ENCODE data around the gene KIAA1755.
"Not testable (repeated sequence)": the region's sequence is repeated elsewhere in the genome, so short reads cannot be mapped to it uniquely, and the experiment has no call there.

Gene KIAA1755

GRCh38 chr20:38249536-38250310 lies 10.8 kb downstream of the KIAA1755 start:
- Histone ChIP-seq H4K20me1 (ENCODE audit: insufficient read depth, low read length, poor library complexity, severe bottlenecking) (no peaks in the 10 kb centered on the region), H2AFZ (ENCODE audit: low read length) (no peak overlapping the region), H3K4me1 (ENCODE audit: insufficient read depth, low read length, poor library complexity, severe bottlenecking) (no peaks in the 10 kb centered on the region), H3K9ac (ENCODE audit: low read depth, low read length, poor library complexity, severe bottlenecking) (no peak overlapping the region), H3F3A (ENCODE audit: low read depth) (no peaks in the 10 kb centered on the region), H3K9me2 (replicated peaks; ENCODE audit: low read depth, low read length) (no peaks in the 10 kb centered on the region), H3K9me3 (ENCODE audit: insufficient read depth, low read depth, low read length) (peaks cover 6% of the 10 kb centered on the region; the same call in 1 of the 2 replicates), H3K79me2 (ENCODE audit: insufficient read depth, low read length) (no peaks in the 10 kb centered on the region), H3K4me3 (ENCODE audit: low read length, poor library complexity, severe bottlenecking) (no peak overlapping the region), H3K4me2 (ENCODE audit: low read depth, low read length, poor library complexity, severe bottlenecking) (no peak overlapping the region), H3K36me3 (ENCODE audit: insufficient read depth, low read length) (no peaks in the 10 kb centered on the region), H3K27me3 (ENCODE audit: insufficient read depth, low read length, poor library complexity, severe bottlenecking) (no peaks in the 10 kb centered on the region)
- TF ChIP-seq EZH2phosphoT487 (IDR thresholded peaks at IDR 0.05; ENCODE audit: borderline replicate concordance) (no peak), CTCF (conservative IDR thresholded peaks at IDR 0.05; ENCODE audit: low read length) (no peak)

DNA sequence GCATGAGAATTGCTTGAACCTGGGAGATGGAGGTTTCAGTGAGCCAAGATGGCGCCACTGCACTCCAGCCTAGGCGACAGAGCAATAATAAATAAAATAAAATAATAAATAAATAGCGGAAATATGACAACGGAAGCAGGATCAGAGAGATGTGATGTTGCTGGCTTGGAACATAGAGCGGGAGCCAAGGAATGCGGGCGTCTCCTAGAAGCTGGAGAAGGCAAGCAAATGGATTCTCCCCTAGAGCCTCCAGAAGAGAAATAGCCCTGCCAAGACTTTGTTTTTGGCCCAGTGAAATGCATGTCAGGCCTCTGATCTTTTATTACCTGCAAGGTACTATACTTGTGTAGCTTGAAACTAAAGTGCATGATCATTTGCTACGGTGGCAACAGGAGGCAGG lies 12.4 kb downstream of the KIAA1755 start:
- TF ChIP-seq EZH2phosphoT487 (IDR thresholded peaks at IDR 0.05; ENCODE audit: borderline replicate concordance) (no peak), CTCF (conservative IDR thresholded peaks at IDR 0.05; ENCODE audit: low read length) (no peak)

GRCh38 chr20:38247725-38248124 lies 12.8 kb downstream of the KIAA1755 start:
- not testable (repeated sequence) for H3K4me3 ChIP-seq (ENCODE audit: low read length, poor library complexity, severe bottlenecking); H3K4me1 ChIP-seq (ENCODE audit: insufficient read depth, low read length, poor library complexity, severe bottlenecking); H3K27me3 ChIP-seq (ENCODE audit: insufficient read depth, low read length, poor library complexity, severe bottlenecking); H3F3A ChIP-seq (ENCODE audit: low read depth); H4K20me1 ChIP-seq (ENCODE audit: insufficient read depth, low read length, poor library complexity, severe bottlenecking); H3K9me2 ChIP-seq (replicated peaks; ENCODE audit: low read depth, low read length); H3K36me3 ChIP-seq (ENCODE audit: insufficient read depth, low read length); H3K9ac ChIP-seq (ENCODE audit: low read depth, low read length, poor library complexity, severe bottlenecking); H3K79me2 ChIP-seq (ENCODE audit: insufficient read depth, low read length); H3K4me2 ChIP-seq (ENCODE audit: low read depth, low read length, poor library complexity, severe bottlenecking); H2AFZ ChIP-seq (ENCODE audit: low read length)
- H3K9me3 ChIP-seq (ENCODE audit: insufficient read depth, low read depth, low read length) = peaks cover 16% of the 10 kb centered on the region; the same call in 1 of the 2 replicates

More for the DNA sequence above, 12.4 kb downstream of the KIAA1755 start:
- no peak overlapping the region for H3K9ac ChIP-seq (ENCODE audit: low read depth, low read length, poor library complexity, severe bottlenecking)
- H3K4me1 ChIP-seq (ENCODE audit: insufficient read depth, low read length, poor library complexity, severe bottlenecking) = no peaks in the 10 kb centered on the region
- H3K9me2 ChIP-seq (replicated peaks; ENCODE audit: low read depth, low read length) = no peaks in the 10 kb centered on the region
- no peaks in the 10 kb centered on the region for H3K27me3 ChIP-seq (ENCODE audit: insufficient read depth, low read length, poor library complexity, severe bottlenecking)
- H3K36me3 ChIP-seq (ENCODE audit: insufficient read depth, low read length) = no peaks in the 10 kb centered on the region
- peaks cover 15% of the 10 kb centered on the region; the same call in 1 of the 2 replicates for H3K9me3 ChIP-seq (ENCODE audit: insufficient read depth, low read depth, low read length)
- H3K4me3 ChIP-seq (ENCODE audit: low read length, poor library complexity, severe bottlenecking) = no peak overlapping the region
- no peak overlapping the region for H2AFZ ChIP-seq (ENCODE audit: low read length)
- no peaks in the 10 kb centered on the region for H4K20me1 ChIP-seq (ENCODE audit: insufficient read depth, low read length, poor library complexity, severe bottlenecking)
- H3F3A ChIP-seq (ENCODE audit: low read depth) = no peaks in the 10 kb centered on the region
- H3K79me2 ChIP-seq (ENCODE audit: insufficient read depth, low read length) = no peaks in the 10 kb centered on the region
- H3K4me2 ChIP-seq (ENCODE audit: low read depth, low read length, poor library complexity, severe bottlenecking) = no peak overlapping the region

DNA sequence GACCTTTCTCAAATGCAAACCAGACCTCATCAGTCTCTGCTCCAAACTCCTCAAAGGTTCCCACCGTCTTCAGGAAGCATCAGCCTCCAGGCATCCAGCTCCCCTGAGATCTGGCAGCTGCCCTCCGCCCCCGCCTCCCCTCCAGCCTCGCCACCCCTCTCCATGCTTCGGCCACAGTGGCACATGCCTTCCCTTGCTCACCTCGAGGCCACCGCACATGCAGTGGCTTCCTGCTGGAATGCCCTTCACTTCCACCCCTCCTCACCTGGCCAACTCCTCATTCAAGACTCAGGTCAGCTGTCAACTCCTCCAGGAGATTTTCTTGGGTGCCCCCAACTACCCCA lies 13.4 kb downstream of the KIAA1755 start:
- Histone ChIP-seq H3K4me3 (ENCODE audit: low read length, poor library complexity, severe bottlenecking) (no peak overlapping the region), H3K4me1 (ENCODE audit: insufficient read depth, low read length, poor library complexity, severe bottlenecking) (no peaks in the 10 kb centered on the region), H3K9ac (ENCODE audit: low read depth, low read length, poor library complexity, severe bottlenecking) (no peak overlapping the region), H3K9me2 (replicated peaks; ENCODE audit: low read depth, low read length) (no peaks in the 10 kb centered on the region), H3K79me2 (ENCODE audit: insufficient read depth, low read length) (no peaks in the 10 kb centered on the region), H3K4me2 (ENCODE audit: low read depth, low read length, poor library complexity, severe bottlenecking) (no peak overlapping the region), H3K36me3 (ENCODE audit: insufficient read depth, low read length) (no peaks in the 10 kb centered on the region), H2AFZ (ENCODE audit: low read length) (no peak overlapping the region), H4K20me1 (ENCODE audit: insufficient read depth, low read length, poor library complexity, severe bottlenecking) (no peaks in the 10 kb centered on the region), H3K9me3 (ENCODE audit: insufficient read depth, low read depth, low read length) (peaks cover 21% of the 10 kb centered on the region; the same call in 1 of the 2 replicates), H3K27me3 (ENCODE audit: insufficient read depth, low read length, poor library complexity, severe bottlenecking) (no peaks in the 10 kb centered on the region), H3F3A (ENCODE audit: low read depth) (no peaks in the 10 kb centered on the region)
- no peak for TF ChIP-seq CTCF (conservative IDR thresholded peaks at IDR 0.05; ENCODE audit: low read length)
- TF ChIP-seq EZH2phosphoT487 (IDR thresholded peaks at IDR 0.05; ENCODE audit: borderline replicate concordance) = no peak
